ENCODE measurements around the gene PRKCE. TPM values are rescaled to one million over a fixed set of nuclear protein-coding genes. Genes with fewer than 3 reads are reported as not detected.

The PRKCE gene
- total and polyA plus RNA-seq, 7 donors = 3.0 to 21.9 (median 15.8) TPM

- Histone ChIP-seq H3K36me3 (peaks cover 0 to 10% (median 0%) of the 10 kb centered on the region in 4 donors), H3K27ac (peak overlapping the region in 3 of 4 donors; percentile 64 to 80 (median 67)), H3K4me3 (no peak overlapping the region), H3K27me3 (no peaks in the 10 kb centered on the region), H3K4me1 (peaks cover 0 to 69% (median 47%) of the 10 kb centered on the region in 4 donors), H3K9me3 (no peaks in the 10 kb centered on the region)
- intact Hi-C loops (cut with DNase I) = loop anchor here (5.0 kb wide), 1 partner anchor 65 kb away; no protein-coding TSS in a partner anchor
- TF ChIP-seq POLR2A (IDR thresholded peaks at IDR 0.05) = no peak
- no peak for TF ChIP-seq EP300 (IDR thresholded peaks at IDR 0.05)
- TF ChIP-seq, protein P1, sequence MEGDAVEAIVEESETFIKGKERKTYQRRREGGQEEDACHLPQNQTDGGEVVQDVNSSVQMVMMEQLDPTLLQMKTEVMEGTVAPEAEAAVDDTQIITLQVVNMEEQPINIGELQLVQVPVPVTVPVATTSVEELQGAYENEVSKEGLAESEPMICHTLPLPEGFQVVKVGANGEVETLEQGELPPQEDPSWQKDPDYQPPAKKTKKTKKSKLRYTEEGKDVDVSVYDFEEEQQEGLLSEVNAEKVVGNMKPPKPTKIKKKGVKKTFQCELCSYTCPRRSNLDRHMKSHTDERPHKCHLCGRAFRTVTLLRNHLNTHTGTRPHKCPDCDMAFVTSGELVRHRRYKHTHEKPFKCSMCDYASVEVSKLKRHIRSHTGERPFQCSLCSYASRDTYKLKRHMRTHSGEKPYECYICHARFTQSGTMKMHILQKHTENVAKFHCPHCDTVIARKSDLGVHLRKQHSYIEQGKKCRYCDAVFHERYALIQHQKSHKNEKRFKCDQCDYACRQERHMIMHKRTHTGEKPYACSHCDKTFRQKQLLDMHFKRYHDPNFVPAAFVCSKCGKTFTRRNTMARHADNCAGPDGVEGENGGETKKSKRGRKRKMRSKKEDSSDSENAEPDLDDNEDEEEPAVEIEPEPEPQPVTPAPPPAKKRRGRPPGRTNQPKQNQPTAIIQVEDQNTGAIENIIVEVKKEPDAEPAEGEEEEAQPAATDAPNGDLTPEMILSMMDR (IDR thresholded peaks at IDR 0.05) = no peak
- TF ChIP-seq POLR2AphosphoS5 (IDR thresholded peaks at IDR 0.05) = peak in 2 of 4 donors; percentile 16 to 42
- WGBS, 2 donors = 82 to 91% methylated on average over 11 of the region's 11 CpGs
- no peak for DNase-seq
These were observed 511.0 kb downstream of the PRKCE start for GRCh38 chr2:46162329-46163097.

DNA sequence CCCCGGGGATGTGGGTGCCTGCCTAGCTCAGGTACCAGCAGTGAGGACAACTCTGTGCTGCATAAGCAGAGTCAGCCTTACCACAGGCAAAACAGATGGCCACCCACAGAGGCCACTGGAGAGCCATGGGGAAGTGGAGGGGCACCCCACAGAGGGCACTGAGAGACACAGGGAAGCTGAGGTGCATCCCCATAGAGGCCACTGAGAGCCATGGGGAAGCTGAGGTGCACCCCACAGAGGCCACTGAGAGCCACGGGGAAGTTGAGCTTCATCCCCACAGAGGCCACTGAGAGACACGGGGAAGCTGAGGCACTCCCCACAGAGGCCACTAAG, 511.6 kb downstream of the PRKCE start:
- WGBS, 2 donors = 91 to 94% methylated on average over 3 of the region's 3 CpGs
- Histone ChIP-seq H3K4me3 (no peak overlapping the region), H3K27ac (peak overlapping the region in 3 of 4 donors; percentile 64 to 80 (median 67)), H3K27me3 (no peaks in the 10 kb centered on the region), H3K9me3 (no peaks in the 10 kb centered on the region), H3K4me1 (peaks cover 0 to 69% (median 42%) of the 10 kb centered on the region in 4 donors), H3K36me3 (peaks cover 0 to 10% (median 0%) of the 10 kb centered on the region in 4 donors)
- intact Hi-C loops (cut with DNase I) = loop anchor here (5.0 kb wide), 1 partner anchor 66 kb away; no protein-coding TSS in a partner anchor
- no peak for TF ChIP-seq POLR2A (IDR thresholded peaks at IDR 0.05)
- TF ChIP-seq, protein P1 (IDR thresholded peaks at IDR 0.05) = no peak
- no peak for DNase-seq

GRCh38 chr2:46163804-46164528, 512.5 kb downstream of the PRKCE start:
- intact Hi-C loops (cut with DNase I) = loop anchor here (5.0 kb wide), 1 partner anchor 67 kb away; no protein-coding TSS in a partner anchor
- no peak for TF ChIP-seq POLR2A (IDR thresholded peaks at IDR 0.05)
- no peak for TF ChIP-seq EP300 (IDR thresholded peaks at IDR 0.05)
- TF ChIP-seq, protein P1 (IDR thresholded peaks at IDR 0.05) = no peak
- TF ChIP-seq POLR2AphosphoS5 (IDR thresholded peaks at IDR 0.05) = no peak
- DNase-seq = no peak
- H3K27ac ChIP-seq = peak overlapping the region; percentile 51 to 88 (median 74)
- peaks cover 0 to 10% (median 0%) of the 10 kb centered on the region in 4 donors for H3K36me3 ChIP-seq
- no peak overlapping the region for H3K4me3 ChIP-seq
- H3K9me3 ChIP-seq = no peaks in the 10 kb centered on the region
- H3K4me1 ChIP-seq = peaks cover 0 to 67% (median 41%) of the 10 kb centered on the region in 4 donors
- H3K27me3 ChIP-seq = no peaks in the 10 kb centered on the region
- 59 to 70% methylated on average over 8 of the region's 8 CpGs for WGBS, 2 donors

DNA sequence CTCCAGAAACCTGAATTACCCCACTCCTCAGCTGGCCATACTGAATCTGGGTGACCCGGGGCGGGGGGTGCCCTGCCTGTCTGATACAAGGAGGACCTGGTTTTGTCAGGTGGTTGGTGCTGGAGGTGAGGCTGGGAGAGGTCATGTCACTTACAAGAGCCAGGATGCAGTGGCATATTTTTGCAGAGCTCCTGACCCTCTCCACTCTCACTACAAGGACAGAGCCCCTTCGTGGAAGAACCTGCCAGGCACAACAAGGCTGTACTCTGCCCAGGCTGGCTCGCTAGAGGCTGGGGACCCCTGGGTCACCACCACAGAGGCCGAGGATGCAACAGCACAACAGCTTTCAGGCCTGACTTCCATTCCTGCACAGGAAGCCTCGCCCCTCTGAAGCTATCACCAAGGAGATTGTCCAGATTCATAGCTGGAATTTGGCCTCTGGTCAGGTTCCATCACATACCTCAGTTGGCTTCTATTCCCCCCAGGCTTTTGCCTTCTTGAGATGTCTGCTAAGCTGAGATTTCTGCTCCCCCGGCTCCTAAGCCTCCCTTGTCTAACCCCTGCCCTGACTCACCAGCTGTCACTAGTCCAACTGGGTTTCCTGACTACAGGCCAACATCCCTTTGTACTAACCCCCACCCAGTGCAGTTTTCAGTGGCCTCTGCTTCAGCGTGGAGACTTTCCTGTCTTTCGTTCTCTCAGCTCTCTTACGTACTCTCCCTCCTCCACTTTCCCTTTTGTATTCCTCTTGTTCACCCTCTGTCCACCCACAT, 513.2 kb downstream of the PRKCE start:
- peaks cover 0 to 67% (median 41%) of the 10 kb centered on the region in 4 donors for H3K4me1 ChIP-seq
- peak; percentile 14 to 70 (median 50) for TF ChIP-seq POLR2AphosphoS5 (IDR thresholded peaks at IDR 0.05)
- TF ChIP-seq EP300 (IDR thresholded peaks at IDR 0.05) = no peak
- H3K9me3 ChIP-seq = no peaks in the 10 kb centered on the region
- intact Hi-C loops (cut with DNase I) = loop anchor here (5.0 kb wide), 1 partner anchor 67 kb away; no protein-coding TSS in a partner anchor
- 61 to 68% methylated on average over 10 of the region's 10 CpGs for WGBS, 2 donors
- H3K27ac ChIP-seq = peak overlapping the region; percentile 51 to 88 (median 74)
- peak; percentile 92 for DNase-seq
- no peak overlapping the region for H3K4me3 ChIP-seq
- H3K27me3 ChIP-seq = no peaks in the 10 kb centered on the region
- H3K36me3 ChIP-seq = peaks cover 0 to 6% (median 0%) of the 10 kb centered on the region in 4 donors

Data from sigmoid colon (tissue), 7 donors.